HG02840 (cell line): ENCODE measurements around the gene LYZ.
A peak's percentile ranks its signal among the peaks of the same experiment; 100 is the strongest.

Experiments
- ATAC-seq: cut with Tn5 transposase; IDR thresholded peaks from one replicate; pipeline ENCODE4 v1.9.1; 2021; ENCODE audit warnings: mild to moderate bottlenecking, moderate library complexity, moderate number of reproducible peaks; ENCODE audit not compliant: unreplicated experiment, low FRiP score

LYZ gene

GRCh38 chr12:69338120-69338859 is 9.9 kb upstream of the LYZ start:
- no peak for ATAC-seq

GRCh38 chr12:69338936-69339335 is 9.2 kb upstream of the LYZ start:
- no peak for ATAC-seq

GRCh38 chr12:69339999-69340398 is 8.2 kb upstream of the LYZ start:
- ATAC-seq = no peak

- no peak for ATAC-seq
These were observed 6.9 kb upstream of the LYZ start for GRCh38 chr12:69341328-69341727.

GRCh38 chr12:69342421-69342820 is 5.8 kb upstream of the LYZ start:
- ATAC-seq = no peak

GRCh38 chr12:69343357-69343756 is 4.8 kb upstream of the LYZ start:
- ATAC-seq = no peak

GRCh38 chr12:69343885-69344612 is 4.1 kb upstream of the LYZ start:
- no peak for ATAC-seq

GRCh38 chr12:69345077-69345476 is 3.1 kb upstream of the LYZ start:
- ATAC-seq = no peak

- ATAC-seq = no peak
These were observed 2.4 kb upstream of the LYZ start for GRCh38 chr12:69345742-69346141.

GRCh38 chr12:69350002-69350626 is 1.9 kb downstream of the LYZ start:
- no peak for ATAC-seq

GRCh38 chr12:69350777-69351176 is 2.6 kb downstream of the LYZ start:
- no peak for ATAC-seq

- ATAC-seq = no peak
These were observed 3.5 kb downstream of the LYZ start for GRCh38 chr12:69351462-69352236.

- no peak for ATAC-seq
These were observed 4.7 kb downstream of the LYZ start for GRCh38 chr12:69352904-69353303.

- ATAC-seq = no peak
These were observed 6.0 kb downstream of the LYZ start for GRCh38 chr12:69354172-69354555.

GRCh38 chr12:69354556-69355187 is 6.5 kb downstream of the LYZ start:
- ATAC-seq = no peak

GRCh38 chr12:69355363-69356028 is 7.3 kb downstream of the LYZ start:
- no peak for ATAC-seq

GRCh38 chr12:69359531-69360347 is 11.6 kb downstream of the LYZ start, which contains the start of gene YEATS4:
Gene YEATS4, plus strand, starts transcription at chr12:69359743. Its CDS starts 230 bp downstream, at chr12:69359973.
- peak; percentile 88 for ATAC-seq

GRCh38 chr12:69360348-69360672 is 12.1 kb downstream of the LYZ start:
- ATAC-seq = no peak

- no peak for ATAC-seq
These were observed 18.6 kb downstream of the LYZ start for GRCh38 chr12:69366796-69367195.
